NCI-H2081 (cell line): ENCODE results near the gene DENND1A.
A peak's percentile ranks its signal among the peaks of the same experiment; 100 is the strongest.
"Not testable (repeated sequence)": the region's sequence is repeated elsewhere in the genome, so short reads cannot be mapped to it uniquely, and the experiment has no call there.

Experiments
- DNase-seq, 2 experiments: peaks; one replicate each; lab custom pipeline; 2025; lab: John Stamatoyannopoulos, UW

DENND1A gene

GRCh38 chr9:123821619-123822018 lies 108.3 kb downstream of the DENND1A start:
- no peak for DNase-seq

GRCh38 chr9:123820139-123820538 lies 109.8 kb downstream of the DENND1A start:
- no peak for DNase-seq

- no peak for DNase-seq
Measured at GRCh38 chr9:123816817-123817472, 113.0 kb downstream of the DENND1A start.

- not testable (repeated sequence) for DNase-seq
Measured at GRCh38 chr9:123815856-123816255, 114.1 kb downstream of the DENND1A start.

GRCh38 chr9:123814496-123814895 lies 115.4 kb downstream of the DENND1A start:
- peak in 1 of 2 experiments; percentile 0 for DNase-seq

GRCh38 chr9:123812984-123813383 lies 116.9 kb downstream of the DENND1A start:
- DNase-seq = no peak

- DNase-seq = no peak
Measured at GRCh38 chr9:123807251-123807650, 122.7 kb downstream of the DENND1A start.

- no peak for DNase-seq
Measured at GRCh38 chr9:123806829-123807228, 123.1 kb downstream of the DENND1A start.

GRCh38 chr9:123798195-123798594 lies 131.7 kb downstream of the DENND1A start:
- peak in 1 of 2 experiments; percentile 3 for DNase-seq

- no peak for DNase-seq
Measured at GRCh38 chr9:123796618-123797484, 133.1 kb downstream of the DENND1A start.

- no peak for DNase-seq
Measured at GRCh38 chr9:123796094-123796493, 133.8 kb downstream of the DENND1A start.

GRCh38 chr9:123795336-123795735 lies 134.6 kb downstream of the DENND1A start:
- DNase-seq = no peak

- DNase-seq = no peak
Measured at GRCh38 chr9:123792501-123792900, 137.4 kb downstream of the DENND1A start.

GRCh38 chr9:123789554-123790292 lies 140.2 kb downstream of the DENND1A start:
- no peak for DNase-seq

GRCh38 chr9:123787416-123787815 lies 142.5 kb downstream of the DENND1A start:
- DNase-seq = no peak

GRCh38 chr9:123784518-123784917 lies 145.4 kb downstream of the DENND1A start:
- DNase-seq = no peak

- DNase-seq = peak in 1 of 2 experiments; percentile 5
Measured at GRCh38 chr9:123778232-123778902, 151.6 kb downstream of the DENND1A start.

GRCh38 chr9:123776708-123777537 lies 153.0 kb downstream of the DENND1A start:
- DNase-seq = peak in 1 of 2 experiments; percentile 1

- DNase-seq = peak in 1 of 2 experiments; percentile 3
Measured at GRCh38 chr9:123775289-123776284, 154.3 kb downstream of the DENND1A start.

- DNase-seq = no peak
Measured at GRCh38 chr9:123773783-123774182, 156.1 kb downstream of the DENND1A start.
